Suppressor macrophage treated with lipopolysaccharide for 1 hour (primary cell): Measurements from ENCODE around the gene TMEM63A.

Experiments
- DNase-seq, 3 donors: peaks; one replicate each; pipeline ENCODE4 v3.0.0-alpha.2; 2020 to 2022

The TMEM63A gene

DNA sequence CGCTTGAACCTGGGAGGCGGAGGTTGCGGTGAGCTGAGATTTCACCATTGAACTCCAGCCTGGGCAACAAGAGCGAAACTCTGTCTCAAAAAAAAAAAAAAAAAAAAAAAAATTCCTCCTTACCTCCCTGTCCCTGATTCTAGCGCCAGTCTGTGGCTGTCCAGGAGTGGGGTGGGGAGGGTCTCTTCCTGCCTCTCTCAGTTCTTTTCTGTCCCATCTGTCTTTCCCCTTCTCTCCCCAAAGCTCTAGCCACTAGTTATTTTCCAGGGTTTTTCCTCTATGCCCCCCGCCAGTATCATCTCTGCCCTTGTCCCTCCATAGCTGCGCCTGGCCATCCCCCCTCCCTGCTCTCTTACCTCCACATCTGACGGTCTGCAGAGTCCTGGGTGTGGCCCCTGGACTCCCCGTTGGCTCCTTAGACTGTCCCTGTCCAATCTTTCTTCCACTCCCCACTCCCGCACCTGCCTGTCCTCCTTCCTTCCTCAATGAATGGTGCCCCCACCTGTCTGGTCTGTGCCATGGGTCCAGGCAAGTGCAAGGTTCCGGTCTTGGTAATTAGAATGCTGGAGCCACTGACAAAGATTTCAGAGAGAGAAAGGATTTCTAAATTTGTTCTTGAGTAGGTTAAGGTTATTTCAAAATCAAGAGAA lies 1.6 kb upstream of the TMEM63A start:
- no peak for DNase-seq

GRCh38 chr1:225882694-225883615 lies 775 bp upstream of the TMEM63A start:
- peak; percentile 41 to 72 (median 50) for DNase-seq

- peak; percentile 36 to 75 (median 46) for DNase-seq
These were observed 860 bp downstream of the TMEM63A start for GRCh38 chr1:225881081-225881958.

GRCh38 chr1:225880636-225881035 lies 1.5 kb downstream of the TMEM63A start:
- DNase-seq: no peak

- DNase-seq: no peak
These were observed 2.0 kb downstream of the TMEM63A start for GRCh38 chr1:225880222-225880588.

- DNase-seq: peak in 1 of 3 donors; percentile 23
These were observed 2.5 kb downstream of the TMEM63A start for GRCh38 chr1:225879521-225880221.

GRCh38 chr1:225878282-225878681 lies 3.9 kb downstream of the TMEM63A start:
- peak in 1 of 3 donors; percentile 35 for DNase-seq

GRCh38 chr1:225877580-225877979 lies 4.6 kb downstream of the TMEM63A start:
- peak; percentile 56 to 78 (median 56) for DNase-seq

DNA sequence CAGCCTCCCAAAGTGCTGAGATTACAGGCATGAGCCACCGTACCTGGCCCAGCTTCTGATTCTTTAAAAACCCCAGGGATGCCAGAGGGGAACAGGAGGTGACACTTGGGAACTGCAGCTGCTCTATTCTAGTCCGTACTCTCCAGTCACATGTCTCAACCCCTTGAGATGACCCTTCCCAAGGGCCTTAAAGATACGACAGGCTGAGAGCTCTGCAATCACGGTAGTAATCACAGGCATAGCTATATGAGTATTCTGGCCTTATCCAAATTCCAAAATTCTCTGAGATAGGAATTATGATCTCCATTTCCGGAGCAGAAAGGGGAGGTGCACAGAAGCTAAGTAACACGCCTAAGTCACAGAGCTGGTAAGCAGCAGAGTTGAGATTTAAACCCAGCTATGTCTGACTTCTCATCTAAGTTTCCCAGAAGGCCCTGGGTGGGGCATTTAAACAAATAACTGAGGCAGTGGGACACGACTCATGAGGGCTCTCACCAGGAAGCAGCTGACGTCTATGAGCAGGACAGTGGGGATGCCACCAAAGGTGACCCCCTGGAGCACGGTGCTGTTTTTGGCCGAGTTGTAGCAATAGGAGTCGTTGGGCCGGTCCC lies 5.2 kb downstream of the TMEM63A start:
- no peak for DNase-seq

DNA sequence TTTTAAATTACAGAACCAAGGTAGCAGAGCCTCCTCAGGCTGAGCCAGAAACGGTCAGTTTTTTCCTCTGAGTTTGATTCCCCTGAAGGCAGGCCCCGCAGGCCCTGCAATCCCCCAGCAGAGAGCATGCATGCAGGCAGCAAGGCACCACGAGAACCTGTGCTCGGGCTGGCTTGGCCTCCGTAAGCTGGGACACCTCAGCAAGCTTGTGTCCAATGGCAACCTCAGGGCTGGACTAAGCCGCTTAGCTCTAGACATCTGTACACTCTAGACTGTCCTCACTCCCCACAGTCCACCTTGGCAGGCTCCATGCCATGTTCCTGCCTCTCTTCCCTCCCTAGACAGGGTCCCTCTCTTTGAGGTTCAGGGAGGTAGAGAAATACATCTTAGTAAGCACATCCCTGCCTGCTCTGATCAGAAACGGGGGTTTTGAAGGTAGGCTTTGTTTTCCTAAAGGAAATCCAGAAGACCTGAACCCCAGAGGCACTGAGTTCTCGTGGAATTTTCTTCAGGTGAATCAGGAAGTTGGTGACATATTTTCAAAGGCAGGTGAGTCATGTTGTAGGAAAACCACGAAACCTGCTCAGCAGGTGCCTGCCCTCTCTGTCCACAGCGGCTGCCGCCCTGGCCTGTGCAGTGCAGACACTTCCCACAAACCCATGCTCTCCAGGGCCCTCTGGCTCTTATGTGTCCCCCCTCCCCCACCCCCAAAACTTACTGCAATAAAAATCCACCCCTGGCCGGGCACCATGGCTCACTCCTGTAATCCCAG lies 7.0 kb downstream of the TMEM63A start:
- no peak for DNase-seq

DNA sequence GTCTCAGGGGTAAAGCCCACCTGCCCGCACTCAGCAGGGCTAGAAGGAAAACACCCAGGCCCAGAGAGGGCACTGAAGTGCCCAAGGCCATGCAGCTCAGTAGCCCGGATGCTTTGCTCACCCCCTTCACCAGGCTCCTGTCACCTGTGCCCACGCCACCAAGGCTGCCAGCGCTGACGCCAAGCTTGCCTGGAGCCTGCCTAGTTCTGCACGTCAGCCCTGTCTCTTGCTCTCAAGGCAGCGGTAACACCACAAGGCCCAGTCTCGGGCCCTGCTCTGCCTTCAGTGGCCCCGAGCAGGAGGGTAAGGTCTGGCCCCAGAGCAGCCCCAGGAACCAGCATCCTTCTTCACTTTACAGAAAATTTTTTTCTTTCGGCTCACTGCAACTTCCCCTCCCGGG lies 7.7 kb downstream of the TMEM63A start:
- DNase-seq: no peak

DNA sequence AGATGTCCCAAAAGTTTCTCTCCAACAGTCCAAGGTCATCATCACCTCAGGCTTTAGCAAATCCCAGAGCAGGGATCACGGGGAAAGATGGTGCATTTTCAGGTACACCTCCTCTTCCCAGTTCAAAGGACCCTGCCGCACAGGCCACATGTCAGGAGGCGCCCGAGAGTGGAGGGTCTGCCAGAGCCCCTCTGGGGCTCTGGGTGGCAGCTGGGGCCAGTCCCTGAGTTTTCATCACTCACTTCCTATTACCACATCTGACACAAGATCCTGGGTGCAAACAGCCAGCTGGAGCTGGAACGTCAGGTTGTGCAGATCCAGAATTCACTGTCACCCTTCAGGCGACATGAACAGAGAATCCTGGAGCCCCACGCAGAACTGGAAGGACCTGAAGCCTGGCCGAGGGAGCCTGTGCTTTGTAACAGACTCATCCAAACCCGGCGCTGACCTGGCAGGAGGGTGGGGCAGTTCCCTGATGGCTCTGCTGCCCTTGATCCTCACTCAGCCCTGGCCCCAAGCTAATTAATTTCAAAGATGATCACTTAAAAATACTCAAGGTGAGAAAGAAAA lies 8.8 kb downstream of the TMEM63A start:
- DNase-seq: no peak

DNA sequence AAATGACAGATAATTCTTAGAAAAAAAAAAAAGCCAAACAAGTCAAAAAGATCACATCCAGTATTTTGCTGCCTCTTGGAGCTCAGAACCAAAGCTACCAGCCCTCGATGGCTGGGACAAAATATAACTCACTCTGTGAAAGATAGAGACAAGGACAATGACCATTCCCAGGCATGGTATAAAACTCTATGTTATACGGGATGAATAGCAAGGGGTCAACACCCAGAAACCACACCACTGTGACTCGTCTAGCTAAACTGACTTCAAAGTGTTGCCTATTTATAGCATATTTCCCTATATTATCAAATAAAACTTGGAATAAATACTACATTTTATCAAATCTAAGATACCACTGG lies 10.1 kb downstream of the TMEM63A start:
- DNase-seq: no peak

DNA sequence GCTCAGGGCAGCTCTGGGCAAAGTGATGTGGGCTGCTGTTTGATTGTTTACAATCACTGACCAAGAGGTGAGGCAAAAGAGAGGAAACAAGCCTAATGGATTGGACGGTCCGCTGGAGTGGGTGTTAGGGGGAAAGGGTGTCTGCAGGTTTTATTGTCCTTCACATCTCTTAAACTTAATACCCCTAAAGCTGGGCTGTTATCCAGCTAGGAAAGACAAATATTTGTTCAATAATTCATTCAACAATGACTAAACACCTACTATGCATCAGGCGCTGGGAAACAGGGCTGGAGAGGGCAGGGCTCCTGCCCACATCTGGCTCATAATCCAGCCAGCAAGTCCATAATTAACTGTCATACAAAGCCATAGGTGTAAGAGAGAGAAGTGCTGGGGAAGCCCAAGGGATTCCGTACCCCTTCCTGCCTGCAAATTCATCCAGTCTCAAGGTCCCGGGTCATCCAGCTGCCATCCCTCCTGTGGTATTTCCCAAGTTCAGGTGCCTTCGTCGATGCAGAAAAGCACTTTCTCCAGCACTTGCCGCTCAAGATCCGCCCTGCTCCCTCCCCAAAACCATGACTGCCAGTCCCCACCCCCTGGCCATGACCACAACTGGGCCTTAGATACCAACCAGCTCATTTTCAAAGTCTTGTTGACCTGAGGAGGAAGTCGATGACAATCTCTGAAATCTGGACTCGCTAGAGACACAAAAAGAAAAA lies 10.7 kb downstream of the TMEM63A start:
- no peak for DNase-seq

GRCh38 chr1:225870911-225871310 lies 11.3 kb downstream of the TMEM63A start:
- DNase-seq: no peak

DNA sequence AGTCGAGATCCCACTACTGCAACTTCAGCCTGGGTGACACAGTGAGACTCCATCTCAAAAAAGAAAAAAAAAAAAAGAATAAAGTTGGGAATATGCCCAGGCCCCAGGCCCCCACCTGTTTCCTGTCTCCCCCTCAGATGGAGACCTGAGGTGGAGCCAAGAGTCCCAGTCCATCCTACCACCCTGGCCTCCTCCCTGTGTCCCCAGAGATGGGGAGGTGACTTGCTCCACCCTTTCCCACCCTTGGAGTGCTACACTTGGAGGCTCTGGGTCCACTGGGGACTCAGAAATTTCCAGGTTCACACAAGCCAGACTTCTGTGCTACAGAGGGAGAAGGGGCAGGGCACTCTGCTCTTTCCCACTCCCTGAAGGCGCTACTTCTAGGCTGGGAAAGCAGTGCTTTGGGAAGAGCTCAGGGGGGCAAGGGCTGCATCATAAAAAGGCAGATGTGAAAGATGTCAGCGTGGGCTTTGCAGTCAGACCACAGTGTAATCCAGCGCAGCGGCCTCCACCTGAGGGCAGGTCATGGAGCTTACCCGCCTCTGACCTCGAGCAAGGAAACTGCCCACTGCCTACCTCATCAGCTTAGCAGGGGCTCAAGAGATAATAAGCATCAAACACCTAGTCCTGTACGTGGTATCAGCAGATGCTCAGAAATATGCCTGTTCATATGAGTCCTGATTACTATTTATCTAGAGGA lies 13.4 kb downstream of the TMEM63A start:
- no peak for DNase-seq

DNA sequence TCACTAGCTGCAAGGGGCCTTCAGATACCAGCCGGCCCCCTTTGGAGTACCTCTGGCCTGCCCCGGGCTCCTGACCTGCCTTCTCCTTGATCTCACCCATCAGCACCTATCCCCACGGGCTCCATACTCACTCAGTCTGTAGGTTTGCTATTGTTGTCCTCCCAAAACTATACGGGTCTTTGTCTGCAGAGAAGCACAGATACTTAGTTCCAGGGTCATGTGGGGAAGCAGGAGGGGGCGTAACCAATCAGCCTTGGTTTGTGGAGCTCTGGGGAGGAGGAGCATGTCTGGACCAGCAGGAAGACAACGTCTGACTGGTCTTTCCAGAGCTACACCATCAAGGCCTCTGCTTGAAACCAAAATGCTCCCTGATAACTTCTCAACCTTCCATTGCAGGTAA lies 15.2 kb downstream of the TMEM63A start:
- DNase-seq: peak in 2 of 3 donors; percentile 17 to 29

GRCh38 chr1:225866061-225866837 lies 15.9 kb downstream of the TMEM63A start:
- peak; percentile 86 to 89 (median 86) for DNase-seq

- DNase-seq: no peak
These were observed 16.7 kb downstream of the TMEM63A start for GRCh38 chr1:225865514-225865913.
